GM18867 (cell line): ENCODE measurements around the gene PABPN1L.
"Not testable (repeated sequence)": the region's sequence is repeated elsewhere in the genome, so short reads cannot be mapped to it uniquely, and the experiment has no call there.

Experiments used
- ATAC-seq: cut with Tn5 transposase; IDR thresholded peaks from one replicate; pipeline ENCODE4 v1.9.1; 2021; ENCODE audit warnings: mild to moderate bottlenecking, moderate library complexity; ENCODE audit not compliant: unreplicated experiment

The PABPN1L gene

DNA sequence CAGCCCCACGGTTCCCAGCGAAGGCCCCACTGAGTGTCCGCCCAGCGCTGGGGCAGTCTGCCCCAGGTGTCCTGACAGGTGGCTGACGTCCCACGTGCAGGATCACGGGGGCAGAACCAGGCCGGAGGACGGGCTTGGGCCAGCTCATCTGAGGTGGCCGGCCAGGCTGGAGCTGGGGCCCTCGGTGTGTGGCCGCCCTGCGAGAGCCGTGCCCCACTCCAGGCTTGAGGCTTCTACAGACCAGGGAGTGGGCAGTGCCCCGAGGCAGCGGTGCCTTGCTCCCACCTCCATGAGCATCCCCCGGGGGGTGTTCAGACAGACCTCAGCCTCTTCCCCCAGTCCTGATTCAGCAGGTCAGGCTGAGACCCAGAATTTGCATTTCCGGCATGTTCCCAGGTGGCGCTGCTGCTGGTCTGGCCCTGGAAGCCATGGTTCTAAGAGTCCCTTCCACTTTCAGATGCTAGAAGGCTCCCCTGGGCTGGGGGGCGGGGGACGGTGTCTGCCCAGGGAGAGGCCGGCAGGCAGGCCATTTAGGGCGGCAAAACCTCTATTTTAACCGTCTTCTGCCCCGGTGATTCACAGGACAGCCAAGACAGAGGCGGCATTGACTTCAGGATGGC is 35.4 kb upstream of the PABPN1L start:
- no peak for ATAC-seq

DNA sequence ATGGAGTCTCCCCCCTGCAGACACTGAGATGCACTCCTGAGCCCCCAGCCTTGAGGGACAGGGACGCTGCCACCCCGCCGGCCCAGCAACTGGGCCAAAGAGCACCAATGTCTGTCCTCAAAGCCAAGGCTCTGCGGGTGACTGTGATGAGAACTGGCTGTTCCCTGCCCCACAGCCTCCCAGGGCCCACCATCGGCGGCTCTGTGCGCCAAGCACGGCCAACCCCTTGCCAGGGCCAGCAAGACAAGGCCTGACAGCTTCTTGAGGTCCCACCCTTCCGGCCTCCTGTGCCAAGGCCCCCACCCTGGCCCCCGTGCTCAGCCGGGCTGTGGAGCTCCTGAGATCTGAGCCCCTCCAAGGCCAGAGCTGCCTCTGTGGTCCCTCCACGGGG is 34.2 kb upstream of the PABPN1L start:
- ATAC-seq, result no peak

DNA sequence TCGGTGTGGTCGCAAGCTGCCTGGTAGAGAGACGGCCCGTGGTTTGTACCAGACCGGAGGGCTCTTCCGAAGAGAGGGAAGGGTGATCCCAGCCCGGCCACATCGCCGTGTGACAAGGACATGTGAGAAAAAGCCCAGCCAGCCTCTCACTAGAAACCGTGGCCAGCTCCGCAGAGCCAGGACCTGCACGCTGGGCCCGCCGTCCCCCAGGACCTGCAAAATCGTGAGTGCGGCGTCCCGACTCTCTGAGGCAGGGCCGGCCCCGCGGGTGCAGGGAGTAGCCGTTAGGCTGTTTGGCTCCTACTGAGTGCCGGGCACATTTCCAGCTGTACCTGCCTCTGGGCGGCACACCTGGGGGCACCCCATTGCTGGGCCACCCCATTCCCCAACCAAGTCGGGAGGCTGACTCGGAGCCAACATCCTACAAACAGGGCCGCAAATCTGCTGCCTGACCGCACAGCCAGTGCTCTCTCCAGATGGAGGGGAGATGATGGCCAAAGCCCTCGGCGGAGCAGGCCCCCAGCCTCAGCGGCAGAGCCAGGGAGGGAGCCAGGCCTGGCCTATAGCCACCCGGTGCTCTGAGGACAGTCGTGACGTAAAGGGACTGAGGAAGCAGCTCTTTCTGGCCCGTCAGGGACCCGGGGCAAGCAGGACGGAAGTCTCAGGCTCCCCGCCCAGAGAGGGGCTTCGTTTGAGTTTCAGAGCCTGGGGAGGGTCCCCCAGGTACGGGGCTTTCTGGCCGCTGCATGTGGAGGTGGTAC is 33.6 kb upstream of the PABPN1L start:
- no peak for ATAC-seq

DNA sequence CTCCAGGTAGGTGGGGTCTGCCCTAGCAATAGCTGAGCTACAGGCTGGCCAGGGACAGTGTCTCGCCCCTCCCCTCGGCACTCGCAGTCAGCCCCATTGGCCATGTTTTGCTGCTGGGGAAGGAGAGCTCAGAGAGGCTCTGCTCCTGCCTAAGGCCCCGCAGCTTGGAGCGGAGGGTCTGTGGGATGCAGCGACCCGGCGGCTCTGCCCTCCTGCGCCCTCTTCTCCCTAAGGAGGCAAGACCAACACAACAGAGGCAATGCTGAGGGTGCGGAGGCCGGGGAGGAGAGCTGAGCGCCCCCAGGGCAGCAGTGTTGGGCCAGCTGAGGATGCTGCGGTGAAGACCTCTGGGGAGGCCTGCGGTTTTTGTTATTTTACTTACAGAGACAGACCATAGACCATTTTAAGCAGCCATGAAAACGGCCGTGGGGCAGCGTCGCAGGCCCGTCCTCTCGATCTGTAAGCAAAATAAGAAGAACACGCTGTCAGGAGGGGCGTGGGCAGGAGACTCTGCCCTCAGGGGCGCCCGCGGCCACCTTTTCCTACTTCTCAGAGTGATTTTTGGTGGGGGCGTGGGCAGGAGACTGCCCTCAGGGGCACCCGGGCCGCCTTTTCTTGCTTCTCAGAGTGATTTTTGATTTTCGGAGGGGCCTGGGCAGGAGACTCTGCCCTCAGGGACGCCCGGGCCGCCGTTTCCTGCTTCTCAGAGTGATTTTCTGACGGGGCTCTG is 31.4 kb upstream of the PABPN1L start:
- no peak for ATAC-seq

DNA sequence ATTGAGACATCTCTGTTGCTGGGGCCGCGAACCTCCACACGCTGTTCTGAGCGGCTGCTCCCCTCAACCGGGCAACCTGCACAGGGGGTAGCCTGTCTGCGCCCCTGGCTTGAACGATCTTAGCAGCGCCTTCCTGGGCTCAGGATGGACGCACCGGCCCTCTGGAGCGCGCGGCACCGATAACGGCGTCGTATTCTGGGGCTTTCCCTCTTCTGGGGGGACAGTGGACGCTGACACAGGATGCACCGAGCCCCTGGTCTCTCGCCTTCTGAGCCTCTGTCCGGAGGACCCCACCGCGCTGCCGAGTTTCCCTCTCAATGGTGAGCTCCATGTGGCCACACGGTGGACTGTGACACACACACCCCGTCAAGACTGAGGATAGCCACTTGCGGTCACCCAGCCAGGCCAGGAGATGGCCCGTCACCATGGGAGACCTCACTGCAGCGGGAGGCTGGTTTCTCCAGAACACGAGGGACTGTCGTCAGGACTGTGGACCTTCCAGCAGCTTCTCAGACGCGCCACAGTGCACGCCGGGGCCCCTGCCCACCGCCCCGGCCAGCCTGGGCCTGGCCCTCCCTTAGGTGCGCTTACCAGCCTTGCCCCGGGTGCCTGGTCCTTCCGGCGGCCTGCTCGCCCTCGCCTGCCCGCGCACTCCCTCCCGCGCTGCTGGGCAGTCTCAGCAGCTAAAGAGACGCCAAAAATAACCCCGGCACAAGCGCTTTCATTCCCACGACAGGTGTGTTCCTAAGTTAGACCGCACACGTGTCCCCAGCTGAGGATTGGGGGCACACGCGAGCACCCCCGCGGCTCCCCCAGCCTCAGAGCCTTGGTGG is 30.0 kb upstream of the PABPN1L start:
- ATAC-seq, result no peak

DNA sequence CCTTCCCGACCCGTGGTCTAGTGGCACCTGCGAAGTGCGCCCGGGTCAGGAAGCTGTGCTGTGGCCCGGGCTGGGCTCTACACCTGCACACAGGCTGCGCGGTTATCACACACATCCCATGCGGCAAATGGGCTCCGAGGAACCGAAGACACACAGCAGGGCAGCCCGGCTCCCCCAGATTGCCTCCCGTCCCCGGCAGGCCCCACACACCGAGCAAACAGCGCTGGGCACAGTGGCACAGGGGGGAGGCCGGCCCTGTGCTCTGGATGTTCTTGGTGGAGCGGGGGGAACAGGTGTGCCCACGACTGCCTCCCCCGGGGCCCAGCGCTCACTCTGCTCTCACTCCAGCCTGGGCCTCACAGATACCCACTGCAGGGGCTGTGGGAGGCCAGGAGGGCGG is 28.9 kb upstream of the PABPN1L start:
- no peak for ATAC-seq

DNA sequence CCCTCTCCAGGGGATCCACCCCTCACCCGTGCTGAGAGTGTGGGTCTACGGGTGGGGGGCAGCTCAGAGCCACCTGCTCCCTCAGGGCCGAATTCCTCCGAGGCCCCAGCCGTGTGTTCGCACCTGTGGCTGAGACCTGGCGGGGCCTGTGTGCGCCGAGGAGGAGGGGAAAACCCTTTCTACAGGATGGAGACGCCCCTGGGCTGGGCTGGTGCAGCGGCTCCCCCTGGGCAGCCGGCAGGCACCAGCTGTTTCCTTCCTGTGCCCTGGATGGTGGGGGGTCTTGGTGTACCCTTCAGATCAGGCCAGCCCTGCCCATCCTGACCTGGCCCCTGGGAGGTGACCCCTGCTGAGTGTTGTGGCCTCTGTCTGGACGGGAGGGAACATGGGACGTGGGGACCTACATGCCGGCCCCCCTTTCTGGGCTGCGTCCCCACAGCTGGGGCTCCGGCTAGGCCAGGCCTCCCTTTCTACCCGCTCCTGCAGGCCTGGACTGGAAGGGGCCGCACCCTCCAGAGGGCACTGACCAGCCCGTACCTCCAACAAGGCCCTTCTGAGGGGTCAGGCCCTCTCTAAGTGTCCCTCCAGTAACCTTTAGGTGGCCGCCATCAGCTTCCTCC is 28.3 kb upstream of the PABPN1L start:
- ATAC-seq, result no peak

DNA sequence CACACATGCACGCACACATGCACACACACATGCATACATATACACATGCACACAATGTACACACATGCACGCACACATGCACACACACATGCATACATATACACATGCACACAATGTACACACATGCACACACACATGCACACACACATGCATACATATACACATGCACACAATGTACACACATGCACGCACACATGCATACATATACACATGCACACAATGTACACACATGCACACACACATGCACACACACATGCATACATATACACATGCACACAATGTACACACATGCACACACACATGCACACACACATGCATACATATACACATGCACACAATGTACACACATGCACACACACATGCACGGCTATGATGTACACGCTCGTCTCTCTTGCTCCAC is 27.8 kb upstream of the PABPN1L start:
- ATAC-seq, result not testable (repeated sequence)

DNA sequence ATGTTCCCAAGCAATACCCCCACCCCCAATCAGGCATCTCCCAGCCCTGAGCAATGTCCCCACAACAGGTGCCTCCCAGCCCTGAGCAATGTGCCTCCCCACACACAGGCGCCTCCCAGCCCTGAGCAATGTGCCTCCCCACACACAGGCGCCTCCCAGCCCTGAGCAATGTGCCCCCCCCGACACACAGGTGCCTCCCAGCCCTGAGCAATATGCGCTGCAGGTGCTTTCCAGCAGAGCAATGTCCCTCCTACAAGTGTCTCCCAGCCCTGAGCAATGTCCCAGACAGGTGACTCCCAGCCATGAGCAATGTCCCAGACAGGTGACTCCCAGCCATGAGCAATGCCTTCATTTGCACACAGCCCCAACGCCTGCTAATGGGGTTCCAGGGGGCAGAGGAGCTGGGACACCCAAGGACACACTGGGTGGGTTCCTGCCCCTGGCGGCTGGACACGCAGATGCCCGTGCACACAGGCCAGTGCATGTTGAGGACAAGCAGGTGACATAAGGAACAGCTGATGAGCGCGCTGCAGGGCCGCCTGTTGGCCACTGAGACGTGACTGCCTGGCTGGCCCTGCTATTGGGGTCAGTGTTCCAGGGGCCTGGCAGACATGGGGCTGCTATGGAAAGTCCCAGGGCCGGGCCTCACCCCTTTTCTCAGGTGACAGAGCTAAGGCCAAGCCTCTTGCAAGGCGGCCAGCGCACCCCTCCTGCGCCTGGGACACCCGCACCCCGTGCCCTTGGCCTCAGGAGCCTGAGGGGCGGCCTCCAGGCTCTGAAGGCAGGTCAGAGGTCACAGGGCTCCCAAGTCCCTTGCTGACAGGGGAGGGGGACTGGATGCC is 26.9 kb upstream of the PABPN1L start:
- ATAC-seq, result no peak

DNA sequence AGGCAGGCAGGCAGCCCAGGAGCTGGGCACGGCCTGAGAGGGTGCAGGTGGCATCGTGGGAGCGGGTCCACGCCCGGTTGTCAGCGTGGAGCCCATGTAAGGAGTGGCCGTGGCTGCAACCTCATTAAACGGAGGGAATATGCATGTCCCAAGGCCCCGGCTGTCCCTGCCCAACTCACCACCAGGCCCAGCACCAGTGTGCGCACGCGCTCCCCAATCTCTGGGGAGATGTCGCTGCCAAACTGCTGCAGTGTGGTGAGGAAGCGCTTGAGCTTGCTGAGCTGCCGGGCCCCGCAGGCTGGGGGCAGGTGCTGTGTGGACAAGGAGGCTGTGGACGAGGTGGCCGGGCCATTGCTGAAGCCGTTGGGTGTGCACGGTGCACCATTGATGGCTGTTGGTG is 25.6 kb upstream of the PABPN1L start:
- no peak for ATAC-seq

DNA sequence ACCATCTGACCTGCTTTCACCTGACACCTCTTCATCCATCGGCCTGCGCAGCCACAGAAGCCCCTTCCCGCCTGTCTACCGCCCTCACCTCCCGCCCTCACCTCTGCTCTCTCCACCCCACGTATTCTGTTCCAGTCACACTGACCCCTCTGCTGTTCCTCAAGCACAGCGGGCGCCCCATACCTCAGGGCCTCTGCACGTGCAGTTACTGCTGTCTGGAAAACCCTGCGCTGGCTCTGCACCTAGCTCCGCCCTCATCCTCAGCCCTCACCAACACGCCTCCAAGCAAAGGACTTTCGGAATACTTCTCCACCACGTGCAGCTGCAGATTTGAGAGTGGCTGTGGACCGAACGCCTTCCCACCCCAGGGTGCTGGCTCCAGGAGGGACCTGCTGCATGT is 24.6 kb upstream of the PABPN1L start:
- ATAC-seq, result no peak

DNA sequence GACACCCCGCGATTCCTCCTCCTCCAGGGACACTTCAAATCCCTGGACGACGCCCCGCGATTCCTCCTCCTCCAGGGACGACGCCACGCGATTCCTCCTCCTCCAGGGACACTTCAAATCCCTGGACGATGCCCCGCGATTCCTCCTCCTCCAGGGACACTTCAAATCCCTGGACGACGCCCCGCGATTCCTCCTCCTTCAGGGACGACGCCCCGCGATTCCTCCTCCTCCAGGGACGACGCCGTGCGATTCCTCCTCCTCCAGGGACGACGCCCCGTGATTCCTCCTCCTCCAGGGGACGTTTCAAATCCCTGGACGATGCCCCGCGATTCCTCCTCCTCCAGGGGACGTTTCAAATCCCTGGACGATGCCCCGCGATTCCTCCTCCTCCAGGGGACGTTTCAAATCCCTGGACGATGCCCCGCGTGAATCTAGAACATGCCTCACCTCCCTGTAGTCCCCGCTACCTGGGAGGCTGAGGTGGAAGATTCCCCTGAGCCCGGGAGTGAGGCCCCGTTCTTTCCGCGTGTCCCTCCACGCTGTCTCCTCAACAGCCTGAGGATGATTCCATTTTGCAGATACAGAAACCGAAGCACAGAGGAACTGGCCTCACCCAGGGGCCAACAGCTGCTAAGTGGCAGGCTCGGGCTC is 23.4 kb upstream of the PABPN1L start:
- ATAC-seq, result not testable (repeated sequence)

DNA sequence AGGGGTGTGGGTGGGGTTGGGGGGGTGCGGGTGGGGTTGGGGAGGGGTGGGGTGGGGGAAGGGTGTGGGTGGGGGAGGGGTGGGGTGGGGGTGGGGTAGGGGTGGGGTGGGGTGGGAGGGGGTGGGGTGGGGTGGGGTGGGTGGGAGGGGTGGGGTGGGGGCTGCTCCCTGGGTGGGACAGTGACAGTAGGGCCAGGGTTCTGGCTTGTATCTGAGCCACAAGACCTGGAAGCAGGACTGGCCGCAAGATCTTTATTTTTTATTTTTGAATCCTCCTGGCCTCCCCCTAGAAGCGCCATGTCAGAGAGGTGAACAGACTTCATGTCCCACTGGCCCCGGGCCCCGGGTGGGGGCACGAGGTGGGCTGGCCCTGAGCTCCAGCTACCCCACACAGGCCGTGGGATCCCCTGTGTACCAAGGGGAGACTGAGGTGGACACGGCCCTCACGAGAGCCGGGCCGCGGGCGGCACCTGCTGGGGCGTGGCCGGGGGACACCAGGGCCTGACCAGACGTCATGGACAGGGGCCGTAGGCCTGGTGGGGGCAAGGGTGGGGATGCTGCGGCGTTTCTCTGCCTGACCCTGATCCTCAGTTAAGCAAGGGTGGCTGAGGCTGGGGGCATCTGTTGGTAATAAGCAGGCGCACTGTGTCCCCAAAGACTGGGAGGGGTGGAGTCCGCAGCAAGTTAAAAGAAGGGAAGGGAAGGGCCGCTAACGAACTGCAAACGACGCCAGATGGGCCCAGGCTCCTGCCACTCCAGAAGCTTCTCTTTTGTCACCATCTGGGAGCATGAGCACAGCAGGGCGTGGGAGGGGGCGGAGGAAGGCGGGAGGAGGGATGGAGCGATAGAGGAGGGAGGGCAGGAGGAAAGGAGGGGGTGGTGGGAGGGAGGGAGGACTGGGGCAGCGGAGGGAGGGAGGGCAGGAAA is 22.3 kb upstream of the PABPN1L start:
- no peak for ATAC-seq

DNA sequence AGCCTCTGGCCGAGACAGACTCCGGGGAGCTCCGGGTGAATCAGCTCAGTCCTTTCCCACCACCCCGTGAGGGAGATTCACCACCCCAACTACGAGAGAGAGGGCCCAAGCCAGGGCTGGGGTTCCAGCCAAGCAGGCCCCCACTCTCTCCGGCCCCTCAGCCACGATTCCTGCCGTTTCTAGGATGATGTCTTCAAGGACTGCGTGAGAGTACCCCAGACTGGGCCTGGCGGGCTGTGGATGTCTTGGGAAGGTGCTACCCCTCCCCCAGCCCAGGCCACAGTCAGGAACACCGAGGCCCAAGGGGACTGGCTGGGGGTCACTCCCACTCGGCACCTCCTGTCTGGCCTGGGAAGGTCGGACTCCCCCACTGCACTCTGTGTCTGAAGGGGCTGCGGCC is 21.6 kb upstream of the PABPN1L start:
- no peak for ATAC-seq

DNA sequence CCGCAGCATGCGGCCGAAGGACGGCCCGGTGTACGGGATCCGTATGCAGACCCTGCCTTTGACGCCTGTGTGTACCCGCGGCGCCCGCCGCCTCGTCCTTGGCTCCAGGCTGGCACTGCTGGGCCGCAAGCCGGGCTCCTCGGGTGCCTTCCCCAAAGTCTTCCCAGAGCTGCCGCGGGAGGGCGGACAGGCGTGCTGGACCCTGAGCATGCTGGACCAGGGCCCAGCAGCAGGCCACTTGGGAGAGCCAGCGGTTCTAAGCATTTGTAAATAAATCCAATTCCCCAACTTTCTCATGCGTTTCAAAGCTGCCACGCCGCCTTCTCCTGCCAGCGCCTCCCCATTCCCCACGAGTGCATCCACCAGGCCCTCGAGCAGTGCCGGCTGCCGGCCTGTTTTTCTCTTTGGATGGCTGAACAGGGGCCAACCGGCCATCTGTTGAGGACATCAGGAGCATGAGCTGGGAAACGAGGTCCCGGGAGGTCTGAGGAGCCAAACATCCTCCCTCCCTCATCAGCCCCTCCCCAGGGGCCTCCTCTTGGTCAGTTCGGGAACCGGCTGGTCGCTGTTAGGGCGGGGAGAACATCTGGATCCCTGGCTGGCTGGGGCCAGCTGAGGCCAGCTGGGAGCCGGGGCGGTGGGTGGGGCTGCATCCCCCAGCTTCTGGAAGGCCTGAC is 20.5 kb upstream of the PABPN1L start:
- ATAC-seq, result no peak

DNA sequence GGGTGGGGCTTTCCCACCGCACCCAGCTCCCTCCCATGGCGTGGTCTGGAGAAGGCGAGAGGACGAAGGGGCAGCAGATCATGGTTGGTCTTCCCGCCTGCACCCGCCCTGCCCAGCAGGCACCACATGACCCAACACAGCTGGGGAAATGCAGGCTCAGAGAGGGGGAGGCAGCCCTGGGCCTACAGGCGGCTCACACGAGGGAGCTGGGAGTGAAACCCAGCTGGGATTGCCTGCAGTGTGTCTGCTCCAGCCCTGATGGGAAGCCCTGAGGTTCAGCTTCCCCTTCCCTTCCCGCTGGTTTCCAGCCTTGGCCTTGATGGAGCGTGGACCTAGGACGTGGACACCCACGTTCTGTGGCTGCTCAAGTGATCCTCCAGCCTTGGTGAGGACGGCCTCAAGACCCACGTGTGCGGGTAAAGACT is 20.0 kb upstream of the PABPN1L start:
- ATAC-seq, result no peak

DNA sequence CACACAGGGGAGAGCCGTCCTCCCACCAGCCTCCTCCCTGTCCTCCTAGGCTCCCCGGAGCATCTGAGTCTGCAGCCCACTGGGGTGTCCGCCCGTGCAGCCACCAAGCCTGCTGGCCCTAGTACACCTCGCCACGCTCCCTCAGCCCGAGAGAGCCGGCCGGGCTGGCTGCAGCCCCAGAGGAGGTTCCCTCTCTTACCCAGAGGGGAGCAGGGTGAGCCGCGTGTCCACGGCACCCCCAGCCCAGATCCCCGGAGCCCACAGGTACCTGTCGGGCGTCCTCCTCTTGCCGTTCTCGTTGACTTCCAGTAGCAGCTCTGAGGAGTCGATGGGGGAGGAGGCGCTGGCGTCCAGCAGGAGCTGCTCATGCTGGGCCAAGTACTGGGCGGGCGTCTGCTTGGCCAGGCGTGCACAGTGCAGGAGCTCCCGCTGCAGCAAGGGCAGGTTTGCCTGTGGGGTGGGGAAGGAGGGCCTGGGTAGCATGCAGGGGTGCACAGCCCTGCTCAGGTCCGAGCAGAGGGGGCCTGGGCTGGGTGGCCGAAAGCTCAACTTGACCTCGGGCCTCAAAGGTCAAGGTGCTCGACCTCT is 19.3 kb upstream of the PABPN1L start:
- no peak for ATAC-seq
